ENCODE results near the gene DTNB.
"Not testable (repeated sequence)": the region's sequence is repeated elsewhere in the genome, so short reads cannot be mapped to it uniquely, and the experiment has no call there.

DTNB gene

DNA sequence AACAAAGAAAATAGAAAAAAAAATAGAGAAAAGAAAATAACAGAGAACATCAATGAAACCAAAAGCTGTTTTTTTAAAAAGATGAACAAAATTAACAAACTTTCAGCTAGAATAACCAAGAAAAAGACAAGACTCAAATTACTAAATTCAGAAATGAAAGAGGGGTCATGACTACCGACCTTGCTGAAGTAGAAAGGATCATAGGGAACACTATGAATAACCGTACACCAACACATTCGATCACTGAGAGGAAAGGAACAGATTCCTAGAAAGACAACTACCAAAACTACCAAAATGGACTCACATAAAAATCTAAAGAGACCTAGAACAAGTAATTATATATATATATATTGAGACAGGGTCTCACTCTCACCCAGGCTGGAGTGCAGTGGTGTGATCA, 37.4 kb upstream of the DTNB start:
- TF ChIP-seq, protein P1, sequence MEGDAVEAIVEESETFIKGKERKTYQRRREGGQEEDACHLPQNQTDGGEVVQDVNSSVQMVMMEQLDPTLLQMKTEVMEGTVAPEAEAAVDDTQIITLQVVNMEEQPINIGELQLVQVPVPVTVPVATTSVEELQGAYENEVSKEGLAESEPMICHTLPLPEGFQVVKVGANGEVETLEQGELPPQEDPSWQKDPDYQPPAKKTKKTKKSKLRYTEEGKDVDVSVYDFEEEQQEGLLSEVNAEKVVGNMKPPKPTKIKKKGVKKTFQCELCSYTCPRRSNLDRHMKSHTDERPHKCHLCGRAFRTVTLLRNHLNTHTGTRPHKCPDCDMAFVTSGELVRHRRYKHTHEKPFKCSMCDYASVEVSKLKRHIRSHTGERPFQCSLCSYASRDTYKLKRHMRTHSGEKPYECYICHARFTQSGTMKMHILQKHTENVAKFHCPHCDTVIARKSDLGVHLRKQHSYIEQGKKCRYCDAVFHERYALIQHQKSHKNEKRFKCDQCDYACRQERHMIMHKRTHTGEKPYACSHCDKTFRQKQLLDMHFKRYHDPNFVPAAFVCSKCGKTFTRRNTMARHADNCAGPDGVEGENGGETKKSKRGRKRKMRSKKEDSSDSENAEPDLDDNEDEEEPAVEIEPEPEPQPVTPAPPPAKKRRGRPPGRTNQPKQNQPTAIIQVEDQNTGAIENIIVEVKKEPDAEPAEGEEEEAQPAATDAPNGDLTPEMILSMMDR (IDR thresholded peaks at IDR 0.05; ENCODE audit: insufficient read depth, low read depth, low read length, missing control alignments), result no peak
- no peak overlapping the region for H3K4me3 ChIP-seq (ENCODE audit: low read length)

DNA sequence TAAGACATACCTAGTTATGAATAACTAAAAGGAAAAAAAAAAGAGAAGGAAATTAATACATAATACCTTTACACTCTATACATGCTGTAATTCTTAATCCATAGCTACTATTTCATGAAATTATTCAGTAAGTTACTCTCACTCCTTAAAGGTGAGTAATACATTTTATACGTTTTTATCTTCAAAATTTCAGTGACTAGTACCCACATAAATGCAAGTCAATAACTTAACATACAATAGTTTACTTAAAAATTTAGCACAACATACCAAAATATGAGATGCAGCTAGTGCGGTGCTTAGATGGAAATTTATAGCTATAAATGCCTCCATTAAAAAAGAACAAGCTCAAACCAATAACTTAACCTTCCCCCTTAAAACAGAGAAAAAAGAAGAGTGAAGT, 36.0 kb upstream of the DTNB start:
- TF ChIP-seq, protein P1 (IDR thresholded peaks at IDR 0.05; ENCODE audit: insufficient read depth, low read depth, low read length, missing control alignments), result no peak
- H3K4me3 ChIP-seq (ENCODE audit: low read length), result no peak overlapping the region
- DNase-seq (ENCODE audit: low read depth), result no peak

More for the DNA sequence above, 37.4 kb upstream of the DTNB start:
- DNase-seq (ENCODE audit: low read depth), result no peak

DNA sequence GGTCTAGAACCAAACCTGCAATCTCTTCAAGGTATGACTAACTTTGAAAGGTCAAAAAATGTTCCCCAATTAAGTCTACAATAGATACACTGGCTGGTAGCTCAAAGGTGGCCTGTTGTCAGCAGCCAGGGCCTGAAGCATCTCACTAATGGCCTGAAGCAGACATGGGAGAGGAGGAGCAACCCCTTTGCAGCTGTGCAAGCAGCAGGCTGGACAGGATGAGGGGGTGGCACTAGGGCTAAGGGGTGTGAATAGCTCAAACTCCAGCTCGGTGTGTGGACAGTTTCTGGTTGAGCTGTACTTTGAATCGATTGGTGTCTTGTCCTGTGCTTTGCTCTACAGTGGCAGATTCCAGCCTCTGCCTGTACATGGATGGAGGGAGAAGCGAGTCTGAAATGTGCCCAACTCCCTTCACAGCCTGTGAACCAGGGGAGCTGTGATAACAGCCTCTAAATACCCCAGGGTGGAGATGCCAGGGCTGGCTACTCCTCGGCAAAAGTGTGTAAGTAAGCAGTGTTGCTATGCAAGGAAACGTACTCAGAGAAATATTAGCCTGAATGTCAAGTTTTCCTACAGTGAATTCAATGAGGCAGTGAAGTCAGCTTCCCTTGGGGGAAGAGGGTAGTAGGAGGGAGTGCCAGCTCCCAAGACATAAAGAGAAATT, 34.7 kb upstream of the DTNB start:
- H3K4me3 ChIP-seq (ENCODE audit: low read length), result no peak overlapping the region
- TF ChIP-seq, protein P1 (IDR thresholded peaks at IDR 0.05; ENCODE audit: insufficient read depth, low read depth, low read length, missing control alignments), result no peak
- no peak for DNase-seq (ENCODE audit: low read depth)

GRCh38 chr2:25705575-25705974, 32.2 kb upstream of the DTNB start:
- not testable (repeated sequence) for DNase-seq (ENCODE audit: low read depth); H3K4me3 ChIP-seq (ENCODE audit: low read length)

GRCh38 chr2:25701801-25702200, 28.4 kb upstream of the DTNB start:
- DNase-seq (ENCODE audit: low read depth), result no peak
- TF ChIP-seq, protein P1 (IDR thresholded peaks at IDR 0.05; ENCODE audit: insufficient read depth, low read depth, low read length, missing control alignments), result no peak
- no peak overlapping the region for H3K4me3 ChIP-seq (ENCODE audit: low read length)

DNA sequence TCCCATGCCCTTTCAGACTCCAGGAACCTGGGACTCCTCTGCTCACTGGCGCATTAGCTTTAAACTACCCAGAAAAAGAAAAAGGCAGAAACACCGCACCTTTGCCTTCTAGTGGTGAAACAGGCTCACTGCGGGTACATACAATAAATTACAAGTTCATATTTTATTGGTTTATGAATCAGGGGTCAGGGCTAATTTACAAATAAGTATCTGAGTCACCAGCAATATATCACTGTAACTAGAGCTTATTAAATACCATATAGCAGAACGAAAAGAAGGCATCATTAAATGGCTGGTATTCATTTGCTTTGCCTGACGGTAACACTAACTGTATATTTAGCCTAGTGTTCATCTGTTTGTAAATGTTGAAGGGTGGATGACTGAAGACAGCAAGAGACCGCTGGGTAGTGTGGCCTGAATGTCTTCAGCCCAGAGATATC, 26.9 kb upstream of the DTNB start:
- no peak overlapping the region for H3K4me3 ChIP-seq (ENCODE audit: low read length)
- TF ChIP-seq, protein P1 (IDR thresholded peaks at IDR 0.05; ENCODE audit: insufficient read depth, low read depth, low read length, missing control alignments), result peak; percentile 81
- DNase-seq (ENCODE audit: low read depth), result peak; percentile 63

- H3K4me3 ChIP-seq (ENCODE audit: low read length), result no peak overlapping the region
- TF ChIP-seq, protein P1 (IDR thresholded peaks at IDR 0.05; ENCODE audit: insufficient read depth, low read depth, low read length, missing control alignments), result no peak
- DNase-seq (ENCODE audit: low read depth), result no peak
These were observed 25.8 kb upstream of the DTNB start for GRCh38 chr2:25699216-25699615.

Data from epithelial cell of esophagus (primary cell).